Activated CD8-positive, alpha-beta memory T cell treated with anti-CD3 and anti-CD28 coated beads, Interleukin-2, amount 50 U/mL, for 24 hours (primary cell): Measurements from ENCODE around the gene TCEA2.

Source experiments
- DNase-seq: peaks from one replicate; pipeline ENCODE4 v3.0.0-alpha.2; 2020; ENCODE audit errors: extremely low read depth

Gene TCEA2

GRCh38 chr20:64062596-64063388, at the start of gene TCEA2:
Gene TCEA2, plus strand, starts transcription at chr20:64063198. Its CDS starts 115 bp downstream, at chr20:64063313.
- peak; percentile 84 for DNase-seq

GRCh38 chr20:64015635-64016034, 47.4 kb upstream of the TCEA2 start:
- no peak for DNase-seq

- DNase-seq = no peak
Observed at GRCh38 chr20:64021124-64021975, 41.6 kb upstream of the TCEA2 start.

GRCh38 chr20:64022671-64023360, 40.2 kb upstream of the TCEA2 start:
- no peak for DNase-seq

- DNase-seq = no peak
Observed at GRCh38 chr20:64023361-64024140, 39.4 kb upstream of the TCEA2 start.

- no peak for DNase-seq
Observed at GRCh38 chr20:64024141-64024990, 38.6 kb upstream of the TCEA2 start.

- DNase-seq = no peak
Observed at GRCh38 chr20:64025101-64025825, 37.7 kb upstream of the TCEA2 start.

- no peak for DNase-seq
Observed at GRCh38 chr20:64025826-64026412, 37.1 kb upstream of the TCEA2 start.

GRCh38 chr20:64027981-64028685, 34.9 kb upstream of the TCEA2 start:
- DNase-seq = no peak

- no peak for DNase-seq
Observed at GRCh38 chr20:64029293-64030117, 33.5 kb upstream of the TCEA2 start.

- no peak for DNase-seq
Observed at GRCh38 chr20:64030371-64031134, 32.4 kb upstream of the TCEA2 start.

GRCh38 chr20:64031822-64032314, 31.1 kb upstream of the TCEA2 start:
- DNase-seq = no peak

- DNase-seq = no peak
Observed at GRCh38 chr20:64032706-64033624, 30.0 kb upstream of the TCEA2 start.

GRCh38 chr20:64033981-64034493, 29.0 kb upstream of the TCEA2 start:
- no peak for DNase-seq

- DNase-seq = no peak
Observed at GRCh38 chr20:64035066-64035932, 27.7 kb upstream of the TCEA2 start.
